ENCODE data around the gene EYS.
"Not testable (repeated sequence)": the region's sequence is repeated elsewhere in the genome, so short reads cannot be mapped to it uniquely, and the experiment has no call there.

The EYS gene

GRCh38 chr6:63792736-63793464, 1914.1 kb downstream of the EYS start:
- DNase-seq (ENCODE audit: low spot score), result no peak

GRCh38 chr6:63790334-63790733, 1916.7 kb downstream of the EYS start:
- no peak for DNase-seq (ENCODE audit: low spot score)

GRCh38 chr6:63789699-63790098, 1917.3 kb downstream of the EYS start:
- DNase-seq (ENCODE audit: low spot score), result no peak

GRCh38 chr6:63788569-63788968, 1918.5 kb downstream of the EYS start:
- no peak for DNase-seq (ENCODE audit: low spot score)

- DNase-seq (ENCODE audit: low spot score), result no peak
Measured at GRCh38 chr6:63787021-63787420, 1920.0 kb downstream of the EYS start.

- no peak for DNase-seq (ENCODE audit: low spot score)
Measured at GRCh38 chr6:63785006-63785405, 1922.0 kb downstream of the EYS start.

- no peak for DNase-seq (ENCODE audit: low spot score)
Measured at GRCh38 chr6:63783096-63783495, 1923.9 kb downstream of the EYS start.

GRCh38 chr6:63774961-63775360, 1932.1 kb downstream of the EYS start:
- DNase-seq (ENCODE audit: low spot score), result no peak

GRCh38 chr6:63773200-63773599, 1933.8 kb downstream of the EYS start:
- no peak for DNase-seq (ENCODE audit: low spot score)

- DNase-seq (ENCODE audit: low spot score), result no peak
Measured at GRCh38 chr6:63765828-63766227, 1941.2 kb downstream of the EYS start.

GRCh38 chr6:63764318-63764916, 1942.6 kb downstream of the EYS start:
- DNase-seq (ENCODE audit: low spot score), result peak; percentile 29

- no peak for DNase-seq (ENCODE audit: low spot score)
Measured at GRCh38 chr6:63760199-63760598, 1946.8 kb downstream of the EYS start.

- DNase-seq (ENCODE audit: low spot score), result no peak
Measured at GRCh38 chr6:63759605-63760105, 1947.4 kb downstream of the EYS start.

- DNase-seq (ENCODE audit: low spot score), result no peak
Measured at GRCh38 chr6:63757826-63758225, 1949.2 kb downstream of the EYS start.

- DNase-seq (ENCODE audit: low spot score), result not testable (repeated sequence)
Measured at GRCh38 chr6:63757275-63757674, 1949.8 kb downstream of the EYS start.

GRCh38 chr6:63750400-63750799, 1956.6 kb downstream of the EYS start:
- DNase-seq (ENCODE audit: low spot score), result no peak

GRCh38 chr6:63745784-63746183, 1961.2 kb downstream of the EYS start:
- DNase-seq (ENCODE audit: low spot score), result no peak

- no peak for DNase-seq (ENCODE audit: low spot score)
Measured at GRCh38 chr6:63744810-63745209, 1962.2 kb downstream of the EYS start.

- DNase-seq (ENCODE audit: low spot score), result no peak
Measured at GRCh38 chr6:63743691-63744090, 1963.3 kb downstream of the EYS start.

GRCh38 chr6:63742060-63742459, 1965.0 kb downstream of the EYS start:
- DNase-seq (ENCODE audit: low spot score), result no peak

GRCh38 chr6:63740709-63741108, 1966.3 kb downstream of the EYS start:
- DNase-seq (ENCODE audit: low spot score), result no peak

GRCh38 chr6:63739094-63739687, 1967.8 kb downstream of the EYS start:
- no peak for DNase-seq (ENCODE audit: low spot score)

GRCh38 chr6:63738190-63738589, 1968.8 kb downstream of the EYS start:
- DNase-seq (ENCODE audit: low spot score), result not testable (repeated sequence)

Measured in putamen (tissue), 1 donor.